GM18498 (cell line): ENCODE data around the gene MON1A.
"Not testable (repeated sequence)": the region's sequence is repeated elsewhere in the genome, so short reads cannot be mapped to it uniquely, and the experiment has no call there.

Experiments used
- ATAC-seq: cut with Tn5 transposase; IDR thresholded peaks from one replicate; pipeline ENCODE4 v1.9.1; 2021; ENCODE audit warnings: mild to moderate bottlenecking, moderate library complexity; ENCODE audit not compliant: unreplicated experiment

Gene MON1A, protein sequence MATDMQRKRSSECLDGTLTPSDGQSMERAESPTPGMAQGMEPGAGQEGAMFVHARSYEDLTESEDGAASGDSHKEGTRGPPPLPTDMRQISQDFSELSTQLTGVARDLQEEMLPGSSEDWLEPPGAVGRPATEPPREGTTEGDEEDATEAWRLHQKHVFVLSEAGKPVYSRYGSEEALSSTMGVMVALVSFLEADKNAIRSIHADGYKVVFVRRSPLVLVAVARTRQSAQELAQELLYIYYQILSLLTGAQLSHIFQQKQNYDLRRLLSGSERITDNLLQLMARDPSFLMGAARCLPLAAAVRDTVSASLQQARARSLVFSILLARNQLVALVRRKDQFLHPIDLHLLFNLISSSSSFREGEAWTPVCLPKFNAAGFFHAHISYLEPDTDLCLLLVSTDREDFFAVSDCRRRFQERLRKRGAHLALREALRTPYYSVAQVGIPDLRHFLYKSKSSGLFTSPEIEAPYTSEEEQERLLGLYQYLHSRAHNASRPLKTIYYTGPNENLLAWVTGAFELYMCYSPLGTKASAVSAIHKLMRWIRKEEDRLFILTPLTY

DNA sequence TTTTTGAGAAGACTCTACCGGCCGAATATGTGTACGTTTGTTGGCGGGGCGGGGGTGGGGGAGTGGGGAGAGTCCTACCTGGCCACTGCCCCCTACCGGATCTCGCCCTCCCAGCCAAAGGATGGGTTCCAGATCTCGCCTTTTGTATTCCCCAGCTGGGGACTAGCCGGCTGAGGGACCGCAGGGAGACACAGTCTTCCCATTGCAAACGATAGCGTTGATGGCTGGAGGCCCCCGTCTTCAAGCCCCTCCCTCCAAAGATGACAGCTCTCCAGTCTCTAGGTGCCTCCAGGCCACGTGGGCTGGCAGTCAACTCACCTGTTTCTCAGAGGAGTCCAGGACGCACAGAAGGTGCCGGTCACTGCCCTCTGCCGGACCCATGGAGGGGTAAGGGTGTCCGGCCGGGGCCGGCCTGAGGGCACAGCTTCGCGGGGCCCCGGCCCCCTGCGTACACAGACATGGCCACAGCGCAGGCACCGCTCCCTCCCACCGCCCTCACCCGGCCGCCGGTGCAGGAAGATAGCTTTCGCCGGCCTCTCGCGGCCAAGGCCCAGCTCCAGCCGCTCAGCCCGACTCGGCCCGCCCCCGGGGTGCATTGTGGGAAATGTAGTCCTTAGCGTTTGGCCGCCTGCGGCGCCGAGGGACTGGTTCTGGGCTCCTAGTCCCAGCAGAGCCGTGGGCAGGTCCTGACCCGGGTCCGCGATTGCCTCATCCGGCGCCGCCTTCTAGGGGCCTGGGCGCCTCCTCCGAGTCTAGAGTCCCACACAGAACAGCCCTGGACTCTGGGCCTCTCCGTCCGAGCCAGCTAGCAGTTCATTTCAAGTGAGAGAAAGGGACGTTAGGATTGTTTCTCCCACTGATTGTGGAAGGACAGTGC, at the start of gene MON1A:
MON1A (minus strand) TSS at position 521 of the 877 bp plus-strand sequence. CDS start 16,465 bp downstream, outside the sequence.
- ATAC-seq: peak; percentile 87

DNA sequence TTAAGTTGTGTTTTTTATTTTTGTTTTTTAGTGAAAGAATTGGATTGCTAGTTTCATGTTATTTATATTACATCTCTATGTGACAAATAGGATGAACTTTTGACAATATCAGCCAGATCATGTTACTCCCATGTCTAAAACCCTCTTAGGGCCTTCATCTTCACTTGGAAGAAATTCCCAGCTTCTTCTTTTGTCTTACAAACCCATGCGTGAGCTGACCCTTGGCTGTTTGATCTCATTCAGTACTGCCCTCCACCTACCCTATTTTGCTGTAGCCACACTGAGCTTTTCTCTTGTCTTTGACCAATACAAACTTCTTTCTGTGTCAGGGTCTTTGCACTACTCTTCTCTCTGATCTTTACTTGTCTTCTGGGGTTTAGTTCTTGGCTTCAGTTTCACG, 47.3 kb upstream of the MON1A start:
- no peak for ATAC-seq

DNA sequence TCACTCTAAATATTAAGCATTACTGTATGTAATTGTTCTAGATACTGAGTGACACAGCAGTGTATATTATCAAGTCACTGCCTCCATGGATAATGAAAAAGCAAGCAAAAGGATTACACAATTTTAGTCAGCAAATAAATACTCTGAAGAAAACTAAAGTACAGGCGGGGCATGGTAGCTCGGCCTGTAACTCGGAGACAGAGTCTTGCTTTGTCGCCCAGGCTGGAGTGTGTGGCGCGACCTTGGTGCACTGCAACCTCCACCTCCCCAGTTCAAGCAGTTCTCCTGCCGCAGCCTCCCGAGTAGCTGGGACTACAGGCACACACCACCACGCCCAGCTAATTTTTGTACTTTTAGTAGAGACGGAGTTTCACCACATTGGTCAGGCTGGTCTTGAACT, 43.0 kb upstream of the MON1A start:
- ATAC-seq: no peak

DNA sequence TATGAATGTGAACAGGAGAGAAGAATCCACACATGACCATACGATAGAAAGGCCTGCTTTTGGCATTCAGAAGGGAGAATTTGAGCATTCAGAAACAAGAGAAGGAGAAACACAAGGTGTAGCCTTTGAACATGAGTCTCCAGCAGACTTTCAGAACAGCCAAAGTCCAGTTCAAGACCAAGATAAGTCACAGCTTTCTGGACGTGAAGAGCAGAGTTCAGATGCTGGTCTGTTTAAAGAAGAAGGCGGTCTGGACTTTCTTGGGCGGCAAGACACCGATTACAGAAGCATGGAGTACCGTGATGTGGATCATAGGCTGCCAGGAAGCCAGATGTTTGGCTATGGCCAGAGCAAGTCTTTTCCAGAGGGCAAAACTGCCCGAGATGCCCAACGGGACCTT, 38.7 kb upstream of the MON1A start:
- no peak for ATAC-seq

DNA sequence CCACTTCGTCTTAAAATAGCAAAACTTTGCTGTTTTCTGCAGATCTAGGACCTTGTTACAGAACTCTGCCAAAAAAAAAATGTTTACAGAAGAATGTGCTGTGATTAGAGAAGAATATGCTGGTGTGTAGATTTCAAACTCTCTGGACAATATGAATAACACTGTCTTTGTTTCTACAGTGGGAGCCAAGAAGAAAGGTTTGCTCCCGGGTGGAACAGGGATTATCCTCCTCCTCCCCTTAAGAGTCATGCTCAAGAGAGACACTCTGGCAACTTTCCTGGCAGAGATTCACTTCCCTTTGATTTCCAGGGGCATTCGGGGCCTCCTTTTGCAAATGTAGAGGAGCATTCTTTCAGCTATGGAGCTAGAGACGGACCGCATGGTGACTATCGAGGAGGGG, 37.7 kb upstream of the MON1A start:
- ATAC-seq: no peak

DNA sequence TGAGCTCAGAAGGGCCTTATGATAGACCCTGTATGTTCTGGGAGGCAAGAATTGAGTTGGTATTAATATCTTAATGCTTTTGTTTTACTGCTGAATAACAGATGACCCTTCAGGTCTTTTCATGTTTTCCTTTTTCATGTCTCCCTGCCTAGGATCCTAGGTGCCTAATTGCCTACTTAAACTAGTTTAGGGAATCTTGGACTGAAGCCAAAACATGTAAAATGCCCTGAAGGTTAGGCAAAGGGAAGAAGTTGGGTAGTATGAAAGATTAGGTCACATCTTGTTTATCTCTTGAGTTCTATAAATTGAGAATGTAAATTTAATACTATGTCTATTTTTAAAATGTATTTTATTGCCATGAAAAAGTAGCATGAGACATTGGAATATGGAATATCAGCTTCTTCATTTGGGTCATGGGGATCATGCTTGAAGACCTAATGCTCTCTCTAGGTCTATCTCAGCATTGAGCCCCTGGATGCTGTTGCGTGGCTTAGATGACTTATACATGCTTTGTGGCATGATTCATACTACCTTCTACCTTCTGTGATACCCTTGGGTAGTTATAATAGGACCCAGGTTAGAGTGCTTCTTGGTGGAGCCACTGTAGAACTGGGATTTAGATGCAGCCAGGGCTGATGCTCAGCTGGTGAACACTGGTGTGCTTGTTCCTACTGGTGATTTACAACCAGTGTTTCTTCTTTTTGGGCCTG, 36.8 kb upstream of the MON1A start:
- ATAC-seq: no peak

DNA sequence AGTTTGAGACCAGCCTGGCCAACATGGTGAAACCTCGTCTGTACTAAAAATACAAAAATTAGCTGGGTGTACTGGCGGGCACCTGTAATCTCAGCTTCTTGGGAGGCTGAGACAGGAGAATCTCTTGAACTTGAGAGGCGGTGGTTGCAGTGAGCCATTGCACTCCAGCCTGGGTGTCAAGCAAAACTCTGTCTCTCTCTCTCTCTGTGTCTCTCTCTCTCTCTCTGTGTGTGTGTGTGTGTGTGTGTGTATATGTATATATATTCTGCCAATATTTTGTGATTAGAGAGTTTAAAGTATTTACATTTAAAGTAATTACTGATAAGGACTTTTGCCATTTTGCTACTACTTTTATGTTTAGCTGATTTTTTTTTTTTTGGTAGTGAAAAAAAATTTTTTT, 26.0 kb upstream of the MON1A start:
- no peak for ATAC-seq

DNA sequence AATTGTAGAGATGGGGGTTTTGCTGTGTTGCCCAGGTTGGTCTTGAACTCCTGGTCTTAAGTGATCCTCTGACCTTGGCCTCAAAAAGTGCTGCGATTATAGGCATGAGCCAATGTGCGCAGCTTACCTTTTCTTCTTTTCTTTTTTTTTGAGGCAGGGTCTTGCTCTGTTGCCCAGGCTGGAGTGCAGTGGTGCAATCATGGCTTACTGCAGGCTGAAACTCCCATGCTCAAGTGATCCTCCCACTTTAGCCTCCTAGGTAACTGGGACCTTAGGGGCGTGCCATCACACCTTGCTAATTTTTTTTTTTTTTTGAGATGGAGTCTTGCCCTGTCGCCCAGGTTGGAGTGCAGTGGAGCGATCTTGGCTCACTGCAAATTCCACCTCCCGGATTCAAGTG, 23.3 kb upstream of the MON1A start:
- ATAC-seq: no peak

DNA sequence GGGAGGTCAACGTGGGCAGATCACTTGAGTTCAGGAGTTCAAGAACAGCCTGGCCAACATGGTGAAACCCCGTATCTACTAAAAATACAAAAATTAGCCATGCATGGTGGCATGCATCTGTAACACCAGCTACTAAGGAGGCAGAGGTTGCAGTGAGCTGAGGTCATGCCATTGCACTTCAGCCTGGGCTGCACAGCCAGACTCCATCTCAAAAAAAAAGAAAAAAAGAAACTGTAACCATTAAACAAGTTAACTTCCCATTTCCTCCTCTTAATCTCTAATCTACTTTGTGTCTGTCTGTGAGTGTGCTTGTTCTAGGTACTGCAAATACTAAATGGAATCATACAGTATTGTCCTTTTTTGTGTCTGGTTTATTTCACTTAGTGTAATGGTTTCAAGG, 13.0 kb upstream of the MON1A start:
- ATAC-seq: no peak

DNA sequence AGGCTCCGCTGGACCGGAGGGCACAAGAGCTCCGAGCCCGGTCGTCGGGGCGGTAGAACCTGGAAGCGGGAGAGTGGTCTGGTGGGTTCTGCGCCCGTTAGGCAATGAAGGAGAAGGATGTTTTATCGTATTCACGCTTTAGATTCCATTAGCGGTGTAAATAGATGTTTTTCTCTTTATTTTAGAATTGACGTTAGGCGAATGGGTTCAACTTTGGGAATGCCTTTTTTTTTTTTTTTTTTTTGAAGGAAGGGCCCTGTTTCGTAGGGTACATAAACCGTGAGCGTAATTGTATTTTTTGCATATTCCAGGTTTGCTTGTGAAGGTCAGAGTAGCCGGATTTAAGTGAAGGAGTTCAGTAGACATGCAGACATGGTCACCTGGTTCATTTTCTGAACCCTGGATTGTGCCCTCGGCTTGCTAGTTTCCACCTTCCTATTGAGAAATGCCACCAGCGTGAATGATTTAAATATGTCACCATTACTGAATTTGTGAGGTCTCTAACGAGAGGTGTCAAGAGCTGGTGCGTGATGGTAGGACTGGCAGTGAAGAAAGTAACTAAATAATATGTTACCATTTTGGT, 11.1 kb upstream of the MON1A start:
- no peak for ATAC-seq

DNA sequence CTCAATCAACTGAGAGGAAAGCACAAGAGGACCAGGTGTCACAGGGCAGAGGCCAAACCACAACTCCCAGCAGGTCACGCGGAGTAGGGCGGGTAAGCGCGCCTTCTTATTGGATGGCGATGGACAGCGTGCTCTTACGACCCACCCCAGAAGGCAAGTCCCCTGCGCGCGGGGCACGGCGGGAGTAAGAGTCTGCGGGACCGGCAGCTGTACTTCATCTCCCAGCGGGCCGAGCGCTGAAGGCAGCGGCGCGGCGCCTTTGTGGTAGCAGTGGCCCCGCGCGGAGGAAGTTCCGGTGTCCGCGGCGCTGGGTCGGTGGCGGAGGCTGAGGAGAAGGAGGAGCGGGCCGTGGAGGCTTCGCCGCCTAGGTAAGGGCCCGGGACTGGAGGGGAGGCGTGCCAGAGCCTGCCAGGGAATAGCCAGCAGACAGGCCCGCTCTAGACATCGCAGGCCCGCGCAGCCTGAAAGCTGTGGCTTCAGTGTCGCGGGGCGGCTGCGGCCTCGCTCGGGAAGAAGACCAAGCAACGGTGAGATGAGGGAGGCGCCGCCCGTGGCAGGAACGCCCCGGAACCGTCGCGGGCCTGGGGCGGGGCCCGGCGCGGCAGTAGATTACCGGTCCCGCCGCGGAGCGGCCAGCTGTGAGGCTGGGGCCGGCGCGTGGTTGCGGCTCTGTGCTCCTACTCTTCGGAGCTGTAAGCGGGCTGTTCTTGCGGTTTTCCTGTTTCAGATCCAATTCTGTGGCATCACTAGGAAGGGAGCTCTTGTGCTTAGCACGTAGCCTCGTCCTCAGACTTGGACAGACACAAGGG, 10.5 kb upstream of the MON1A start, which contains the start of gene RBM6:
RBM6 (plus strand) TSS at position 293 of the 809 bp plus-strand sequence. CDS start 22,492 bp downstream, outside the sequence.
- ATAC-seq: peak; percentile 93

DNA sequence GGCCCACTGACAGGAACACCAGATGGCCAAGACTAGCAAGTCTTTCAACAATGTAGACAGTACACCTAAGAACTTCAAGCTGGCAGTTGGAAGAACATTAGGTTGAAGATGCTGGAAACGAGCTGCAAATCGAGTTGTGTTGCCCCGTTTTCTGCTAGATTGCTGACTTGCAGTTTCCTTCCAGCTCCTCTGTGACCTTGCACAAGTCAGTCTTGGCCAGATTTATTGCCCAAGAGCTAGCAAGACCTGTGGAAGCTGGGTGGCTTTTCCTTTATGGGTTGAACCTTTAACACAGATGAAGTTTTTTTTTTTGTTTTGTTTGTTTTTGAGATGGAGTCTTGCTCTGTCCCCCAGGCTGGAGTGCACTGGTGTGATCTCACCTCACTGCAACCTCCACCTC, 7.5 kb upstream of the MON1A start:
- no peak for ATAC-seq

DNA sequence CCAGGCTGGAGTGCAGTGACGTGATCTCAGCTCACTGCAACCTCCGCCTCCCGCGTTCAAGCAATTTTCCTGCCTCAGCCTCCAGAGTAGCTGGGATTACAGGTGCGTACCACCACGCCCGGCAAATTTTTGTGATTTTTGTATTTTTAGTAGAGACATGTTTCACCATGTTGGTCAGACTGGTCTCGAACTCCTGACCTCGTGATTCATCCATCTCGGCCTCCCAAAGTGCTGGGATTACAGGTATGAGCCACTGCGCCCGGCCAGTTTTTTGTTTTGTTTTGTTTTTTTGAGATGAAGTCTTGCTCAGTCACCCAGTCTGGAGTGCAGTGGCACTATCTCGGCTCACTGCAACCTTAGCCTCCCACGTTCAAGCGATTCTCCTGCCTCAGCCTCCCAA, 2.7 kb upstream of the MON1A start:
- ATAC-seq: not testable (repeated sequence)

DNA sequence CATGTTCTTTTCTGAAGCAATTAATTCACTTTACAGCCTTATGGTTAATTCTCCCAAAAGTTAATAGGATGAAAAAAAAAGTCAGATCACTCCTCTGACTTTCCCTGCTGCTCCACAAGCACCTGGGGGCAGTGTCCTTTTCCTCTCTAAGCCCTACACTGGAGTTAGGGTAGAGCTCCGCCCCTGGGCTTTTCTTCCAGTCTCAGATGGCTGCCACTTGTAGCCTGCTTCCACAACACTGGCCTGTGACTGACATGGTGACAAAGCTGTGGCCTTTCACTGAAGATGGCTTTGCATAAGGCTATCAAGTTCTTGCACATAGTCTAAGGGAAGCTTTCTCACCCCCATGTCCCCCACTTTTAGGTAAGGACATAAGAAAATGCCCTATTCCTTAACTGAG, 1.3 kb upstream of the MON1A start:
- ATAC-seq: no peak

DNA sequence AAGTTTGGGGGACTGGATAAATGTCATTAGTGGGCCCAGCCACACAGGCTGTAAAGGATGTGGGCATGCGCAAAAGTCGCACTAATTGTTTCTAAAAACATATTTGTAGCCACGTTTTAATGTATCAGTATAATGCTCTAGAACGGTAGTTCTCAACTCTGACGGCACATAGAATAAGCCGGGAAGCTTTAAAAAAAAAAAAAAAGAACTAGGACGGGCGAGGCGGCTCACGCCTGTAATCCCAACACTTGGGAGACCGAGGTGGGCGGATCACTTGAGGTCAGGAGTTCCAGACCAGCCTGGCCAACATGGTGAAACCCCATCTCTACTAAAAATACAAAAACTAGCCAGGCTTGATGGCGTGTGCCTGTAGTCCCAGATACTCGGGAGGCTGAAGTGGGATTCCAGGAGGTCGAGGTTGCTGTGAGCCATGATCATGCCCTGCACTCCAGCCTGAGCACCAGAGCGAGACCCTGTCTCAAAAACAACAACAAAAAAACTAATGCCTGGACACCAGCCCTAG, 618 bp upstream of the MON1A start:
- ATAC-seq: no peak

DNA sequence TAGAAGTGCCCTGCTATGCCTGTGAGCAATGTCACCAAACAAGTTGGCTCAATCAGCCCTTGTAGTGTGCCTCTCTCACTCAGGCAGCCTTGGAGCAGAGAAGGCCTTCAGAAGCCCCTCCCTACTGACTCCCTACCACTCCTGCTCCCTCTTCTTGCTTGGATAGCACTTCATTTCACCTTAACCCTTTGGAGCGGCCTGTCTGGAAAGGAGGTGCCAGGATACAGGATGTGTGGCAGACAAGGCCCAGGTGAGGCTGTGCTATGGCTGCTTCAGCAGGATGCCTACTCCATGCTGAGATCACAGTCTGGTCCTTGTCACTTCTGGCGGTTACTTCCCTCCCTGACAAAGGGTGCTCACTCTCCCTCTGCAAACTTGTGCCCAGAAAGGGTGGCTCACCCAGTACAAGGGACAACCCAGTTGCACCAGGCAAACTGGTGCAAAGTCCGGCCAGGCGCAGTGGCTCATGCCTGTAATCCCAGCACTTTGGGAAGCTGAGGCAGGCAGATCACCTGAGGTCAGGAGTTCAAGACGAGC, 1.1 kb downstream of the MON1A start:
- no peak for ATAC-seq

DNA sequence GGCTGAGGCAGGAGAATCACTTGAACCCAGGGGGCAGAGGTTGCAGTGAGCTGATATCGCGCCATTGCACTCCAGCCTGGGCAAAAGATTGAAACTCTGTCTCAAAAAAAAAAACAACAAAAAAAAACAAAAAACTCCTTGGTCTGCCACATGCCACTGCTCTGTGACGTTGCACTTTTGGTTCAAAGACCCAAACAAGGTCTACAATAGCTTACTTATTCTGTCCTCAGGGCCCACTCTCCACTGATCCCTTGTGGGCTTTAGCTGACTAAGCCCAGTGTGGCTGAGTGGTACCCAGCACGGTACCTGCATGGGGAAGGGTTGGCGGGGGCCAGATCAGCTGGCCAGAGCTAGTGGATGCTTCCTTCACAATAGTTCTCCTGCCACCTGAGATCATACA, 1.8 kb downstream of the MON1A start:
- no peak for ATAC-seq

DNA sequence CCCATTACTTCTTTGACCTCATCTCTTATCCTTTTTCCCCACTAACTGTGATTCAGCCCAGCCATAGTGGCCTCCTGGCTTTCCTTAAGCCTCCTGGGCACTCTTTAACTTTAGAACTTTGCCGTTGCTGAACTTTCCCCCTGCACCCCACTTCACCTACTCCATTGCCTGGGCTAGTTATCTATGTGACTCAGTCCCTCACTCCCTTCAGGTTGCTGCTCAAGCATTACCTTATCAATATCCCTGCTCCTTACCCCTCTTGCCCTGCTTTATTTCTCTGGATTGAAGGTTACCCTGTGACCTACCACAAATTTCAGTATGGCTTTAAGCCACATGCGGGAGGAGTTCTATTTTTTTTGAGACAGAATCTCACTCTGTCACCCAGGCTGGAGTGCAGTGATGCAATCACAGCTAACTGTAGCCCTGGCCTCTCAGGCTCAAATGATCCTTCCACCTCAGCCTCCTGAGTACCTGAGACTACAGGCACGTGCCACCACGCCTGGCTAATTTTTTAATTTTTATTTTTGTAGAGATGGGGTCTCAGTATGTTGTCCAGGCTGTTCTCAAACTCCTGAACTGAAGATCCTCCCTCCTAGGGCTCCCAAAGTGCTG, 3.4 kb downstream of the MON1A start:
- ATAC-seq: no peak

DNA sequence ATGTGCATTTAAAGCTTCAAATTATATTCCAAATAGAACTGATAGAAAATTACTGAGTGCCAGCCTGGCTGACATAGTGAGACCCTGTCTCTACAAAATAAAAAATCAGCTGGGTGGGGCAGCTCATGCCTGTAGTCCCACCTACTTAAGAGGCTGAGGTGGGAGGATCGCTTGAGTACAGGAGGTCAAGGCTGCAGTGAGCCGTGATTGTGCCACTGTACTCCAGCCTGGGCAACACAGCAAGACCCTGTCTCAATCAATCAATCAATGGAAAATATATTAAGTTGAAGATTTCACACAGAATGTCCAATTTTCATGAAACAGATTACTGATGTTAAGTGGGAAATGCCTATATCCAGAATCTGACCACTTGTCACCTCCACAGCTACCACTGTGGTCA, 4.1 kb downstream of the MON1A start:
- no peak for ATAC-seq
